Stimulated activated CD4-positive, alpha-beta T cell treated with anti-CD3 and anti-CD28 coated beads, Interleukin-1b, Interleukin-23, amount 100 ng/mL, for 1 hour (primary cell): ENCODE results near the gene RXFP2.

ENCODE experiments used
- DNase-seq, 2 donors: peaks; one replicate each; pipeline ENCODE4 v3.0.0-alpha.2; 2020; ENCODE audit warnings: low read depth in 2 of 2

RXFP2 gene

GRCh38 chr13:31768351-31768750 is 29.0 kb downstream of the RXFP2 start:
- DNase-seq, result no peak

- no peak for DNase-seq
These were observed 30.2 kb downstream of the RXFP2 start for GRCh38 chr13:31769575-31769974.

GRCh38 chr13:31772231-31772630 is 32.9 kb downstream of the RXFP2 start:
- no peak for DNase-seq

- DNase-seq, result no peak
These were observed 34.2 kb downstream of the RXFP2 start for GRCh38 chr13:31773538-31773937.

GRCh38 chr13:31774186-31774750 is 34.9 kb downstream of the RXFP2 start:
- DNase-seq, result no peak

GRCh38 chr13:31775148-31775547 is 35.8 kb downstream of the RXFP2 start:
- DNase-seq, result no peak

GRCh38 chr13:31775686-31776085 is 36.4 kb downstream of the RXFP2 start:
- DNase-seq, result no peak

- no peak for DNase-seq
These were observed 41.7 kb downstream of the RXFP2 start for GRCh38 chr13:31781064-31781463.

- DNase-seq, result no peak
These were observed 46.7 kb downstream of the RXFP2 start for GRCh38 chr13:31786011-31786410.

- no peak for DNase-seq
These were observed 51.7 kb downstream of the RXFP2 start for GRCh38 chr13:31790992-31791391.

- DNase-seq, result no peak
These were observed 53.9 kb downstream of the RXFP2 start for GRCh38 chr13:31793246-31793645.

GRCh38 chr13:31794452-31794851 is 55.1 kb downstream of the RXFP2 start:
- DNase-seq, result no peak

- DNase-seq, result no peak
These were observed 57.9 kb downstream of the RXFP2 start for GRCh38 chr13:31797154-31797775.

- DNase-seq, result no peak
These were observed 58.9 kb downstream of the RXFP2 start for GRCh38 chr13:31798189-31798588.

GRCh38 chr13:31801088-31801487 is 61.8 kb downstream of the RXFP2 start:
- DNase-seq, result no peak

- DNase-seq, result no peak
These were observed 64.0 kb downstream of the RXFP2 start for GRCh38 chr13:31803311-31803710.

- no peak for DNase-seq
These were observed 66.5 kb downstream of the RXFP2 start for GRCh38 chr13:31805841-31806240.

GRCh38 chr13:31807090-31807541 is 67.8 kb downstream of the RXFP2 start:
- peak in 1 of 2 donors; percentile 7 for DNase-seq

GRCh38 chr13:31814536-31814935 is 75.2 kb downstream of the RXFP2 start:
- DNase-seq, result no peak

GRCh38 chr13:31815361-31816144 is 76.2 kb downstream of the RXFP2 start:
- DNase-seq, result no peak

- no peak for DNase-seq
These were observed 78.9 kb downstream of the RXFP2 start for GRCh38 chr13:31818236-31818635.

GRCh38 chr13:31824705-31825517 is 85.6 kb downstream of the RXFP2 start:
- DNase-seq, result no peak
